Heart left ventricle (tissue), 13 donors: Measurements from ENCODE around the gene RACGAP1.

ENCODE experiments used
- POLR2A ChIP-seq, 2 donors: fragments of 450-650 bp; IDR thresholded peaks; one replicate each; pipeline ENCODE4 v1.6.1; 2017; ENCODE audit warnings: antibody characterized with exemption in 2 of 2, mild to moderate bottlenecking in 2 of 2, moderate library complexity in 2 of 2
- TF ChIP-seq, protein P1 (sequence below), 12 donors: fragments of 200-600 bp; sonication (generic) in 4 of 12; IDR thresholded peaks; one replicate each; pipeline versions ENCODE4 v1.5.0 to v1.8.0; 2018 to 2022; ENCODE audit warnings: antibody characterized with exemption in 12 of 12, mild to moderate bottlenecking in 5 of 12
- donor health status: ischemic (EF 13 %, LVEDD 7.1; RV severe dilation, severe dysfunction).
- donor health status: DM: no; HTN: yes; CAD: no.
- donor health status: DM: no; HTN: no; CAD: no.
- donor health status: ischemic (EF 25% LVEDD 6.9; RV normal size, moderate dysfunction).
- donor health status: ischemic (EF 25% LVEDD 5.7; RV mildly dilated, moderate dysfunction).
- donor health status: ischemic (EF 35%, LVEDD 5.7; RV mildly dilated, moderate dysfunction).
- donor health status: nonischemic (EF 11% LVEDD 7.7; RV severe dilation, severe dysfunction).
- donor health status: DM: yes; HTN: yes; CAD: no.
- donor health status: PGD.
- donor health status: ischemic (EF 29% LVEDD 5.4; RV normal size, mild dysfunction).
- donor health status: nonischemic (EF 23%, LVEDD 6.1; RV moderate dilation, normal function).

DNA sequence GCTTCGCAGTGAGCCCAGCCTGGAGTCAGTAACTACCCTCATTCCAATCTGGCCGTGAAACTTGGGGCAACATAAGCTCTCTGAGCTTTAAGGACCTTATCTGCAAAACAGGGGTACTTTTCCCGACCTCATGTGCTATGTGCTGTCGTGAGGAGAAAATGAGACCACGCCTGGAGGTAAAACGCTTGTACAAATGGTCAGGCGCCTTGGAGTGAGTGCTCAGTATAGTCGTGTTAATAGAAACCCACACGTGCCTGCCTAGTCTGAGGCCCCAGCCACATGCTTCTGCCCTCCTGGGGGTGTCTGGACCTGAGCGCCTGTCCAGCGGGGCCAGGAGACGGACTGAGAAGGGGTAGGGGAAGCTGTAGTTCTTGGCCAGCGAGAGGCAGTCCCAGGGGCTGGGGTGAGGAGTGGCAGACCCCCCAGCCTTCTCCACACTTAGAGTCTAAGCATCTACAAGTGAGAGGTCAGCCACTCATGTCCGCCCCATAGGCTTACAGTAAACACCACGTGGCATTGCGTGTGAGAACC lies 58.7 kb downstream of the RACGAP1 start:
- TF ChIP-seq, protein P1, sequence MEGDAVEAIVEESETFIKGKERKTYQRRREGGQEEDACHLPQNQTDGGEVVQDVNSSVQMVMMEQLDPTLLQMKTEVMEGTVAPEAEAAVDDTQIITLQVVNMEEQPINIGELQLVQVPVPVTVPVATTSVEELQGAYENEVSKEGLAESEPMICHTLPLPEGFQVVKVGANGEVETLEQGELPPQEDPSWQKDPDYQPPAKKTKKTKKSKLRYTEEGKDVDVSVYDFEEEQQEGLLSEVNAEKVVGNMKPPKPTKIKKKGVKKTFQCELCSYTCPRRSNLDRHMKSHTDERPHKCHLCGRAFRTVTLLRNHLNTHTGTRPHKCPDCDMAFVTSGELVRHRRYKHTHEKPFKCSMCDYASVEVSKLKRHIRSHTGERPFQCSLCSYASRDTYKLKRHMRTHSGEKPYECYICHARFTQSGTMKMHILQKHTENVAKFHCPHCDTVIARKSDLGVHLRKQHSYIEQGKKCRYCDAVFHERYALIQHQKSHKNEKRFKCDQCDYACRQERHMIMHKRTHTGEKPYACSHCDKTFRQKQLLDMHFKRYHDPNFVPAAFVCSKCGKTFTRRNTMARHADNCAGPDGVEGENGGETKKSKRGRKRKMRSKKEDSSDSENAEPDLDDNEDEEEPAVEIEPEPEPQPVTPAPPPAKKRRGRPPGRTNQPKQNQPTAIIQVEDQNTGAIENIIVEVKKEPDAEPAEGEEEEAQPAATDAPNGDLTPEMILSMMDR (IDR thresholded peaks at IDR 0.05) = no peak
- TF ChIP-seq POLR2A (IDR thresholded peaks at IDR 0.05) = no peak
